IPS-11a (cell line): ENCODE results near the gene SLC1A6.
"Not testable (repeated sequence)": the region's sequence is repeated elsewhere in the genome, so short reads cannot be mapped to it uniquely, and the experiment has no call there.

Experiments
- H3K4me3 ChIP-seq: one replicate; pipeline ENCODE4 v1.5.1; 2013; ENCODE audit warnings: low read depth, low read length, control low read depth

Gene SLC1A6

DNA sequence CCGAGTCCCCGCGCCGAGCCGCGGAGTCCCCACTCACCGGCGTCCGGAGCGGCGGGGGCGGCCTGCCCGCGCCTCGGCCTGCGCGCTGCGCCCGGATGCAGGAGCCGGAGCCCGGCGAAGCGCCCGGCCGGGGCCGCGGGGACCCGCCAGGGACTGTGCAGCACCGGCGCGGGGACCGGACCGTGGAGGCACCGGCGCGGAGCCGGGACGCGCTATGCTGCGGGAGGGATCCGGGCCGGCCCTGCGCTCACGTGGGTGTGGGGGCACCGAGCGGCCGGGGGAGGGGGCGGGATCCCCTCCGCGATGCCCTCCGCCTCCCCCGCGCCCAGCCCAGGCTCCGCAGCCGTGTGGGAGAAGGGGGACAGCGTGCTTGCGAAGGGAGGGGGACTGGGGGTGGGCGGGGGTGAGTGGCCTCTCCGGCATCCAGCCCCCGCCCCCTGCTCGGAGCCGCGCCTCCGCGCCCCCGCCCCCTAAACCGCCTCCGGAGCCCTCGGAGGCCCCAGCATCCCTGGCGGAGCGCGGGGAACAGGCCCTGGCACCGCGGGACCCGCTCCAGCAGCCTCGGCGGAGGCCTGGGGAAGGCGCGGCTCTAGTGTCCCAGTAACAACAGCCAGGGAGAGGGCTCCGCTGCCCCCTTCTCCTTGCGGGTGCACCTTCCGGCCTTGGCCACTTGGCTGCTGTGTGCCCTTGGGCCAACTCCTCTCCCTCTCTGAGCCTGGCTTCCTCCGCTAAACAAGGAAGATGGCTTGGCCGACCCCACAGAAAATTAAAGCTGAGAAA, at the start of gene SLC1A6:
TSS of gene SLC1A6 (minus strand) at position 389 of the 780 bp plus-strand sequence. CDS start 6,954 bp downstream, outside the sequence.
- peak within 1 kb of the TSS; percentile 75 for H3K4me3 ChIP-seq

- no peak overlapping the region for H3K4me3 ChIP-seq
Observed at GRCh38 chr19:15028490-15028889, 48.8 kb upstream of the SLC1A6 start.

DNA sequence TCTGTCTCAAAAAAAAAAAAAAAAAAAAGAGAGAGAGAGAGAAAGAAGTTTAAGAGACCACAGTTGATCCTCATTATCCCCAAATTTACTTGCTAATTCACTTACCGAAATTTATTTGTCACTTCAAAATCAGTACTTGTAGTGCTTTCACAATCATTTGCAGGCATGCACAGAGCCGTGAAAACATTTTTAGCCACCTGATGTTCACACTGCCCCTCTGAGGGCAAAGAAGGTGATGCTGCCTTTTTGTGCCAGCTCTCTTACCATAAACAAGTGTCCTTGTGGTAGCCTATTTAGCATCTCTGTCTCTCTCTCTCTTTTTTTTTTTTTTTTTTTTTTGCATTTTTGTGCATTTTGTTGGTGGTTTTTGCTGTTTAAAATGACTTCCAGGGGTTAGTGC, 45.6 kb upstream of the SLC1A6 start:
- H3K4me3 ChIP-seq, result no peak overlapping the region

GRCh38 chr19:15022752-15023151, 43.1 kb upstream of the SLC1A6 start:
- H3K4me3 ChIP-seq, result no peak overlapping the region

DNA sequence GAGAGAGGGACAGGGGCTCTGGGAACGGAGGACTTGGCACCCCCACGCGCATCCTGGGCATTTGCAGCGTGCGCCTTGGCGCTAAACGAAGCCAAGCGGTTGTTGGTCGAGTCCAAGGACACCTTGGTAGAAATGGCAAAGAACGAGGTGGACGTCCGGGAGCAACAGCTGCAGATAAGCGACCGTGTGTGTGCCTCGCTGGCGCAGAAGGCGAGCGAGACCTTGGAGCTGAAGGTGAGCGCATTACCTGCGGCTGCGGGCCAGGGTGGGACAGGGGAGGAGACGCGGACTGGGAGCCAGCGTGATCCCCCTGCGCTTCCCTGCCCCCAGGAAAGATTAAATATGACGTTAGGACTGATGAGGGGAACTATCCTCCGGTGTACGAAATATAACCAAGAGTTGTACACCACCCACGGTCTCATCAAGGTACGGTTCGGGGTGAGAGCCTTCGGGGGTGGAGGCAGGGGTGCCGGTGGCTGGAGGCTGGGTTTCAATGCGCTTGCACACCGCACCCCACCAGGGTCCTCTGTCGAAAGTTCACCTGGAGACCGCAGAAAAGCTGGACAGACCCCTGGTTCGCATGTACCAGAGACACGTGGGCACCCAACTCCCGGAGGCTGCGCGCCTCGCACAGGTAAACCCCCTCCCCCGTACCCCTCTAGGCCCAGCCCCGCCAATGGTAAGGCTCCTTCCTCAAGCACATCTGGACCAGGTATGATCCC, 41.8 kb upstream of the SLC1A6 start:
- H3K4me3 ChIP-seq, result no peak overlapping the region

- H3K4me3 ChIP-seq, result not testable (repeated sequence)
Observed at GRCh38 chr19:15018836-15019235, 39.2 kb upstream of the SLC1A6 start.

DNA sequence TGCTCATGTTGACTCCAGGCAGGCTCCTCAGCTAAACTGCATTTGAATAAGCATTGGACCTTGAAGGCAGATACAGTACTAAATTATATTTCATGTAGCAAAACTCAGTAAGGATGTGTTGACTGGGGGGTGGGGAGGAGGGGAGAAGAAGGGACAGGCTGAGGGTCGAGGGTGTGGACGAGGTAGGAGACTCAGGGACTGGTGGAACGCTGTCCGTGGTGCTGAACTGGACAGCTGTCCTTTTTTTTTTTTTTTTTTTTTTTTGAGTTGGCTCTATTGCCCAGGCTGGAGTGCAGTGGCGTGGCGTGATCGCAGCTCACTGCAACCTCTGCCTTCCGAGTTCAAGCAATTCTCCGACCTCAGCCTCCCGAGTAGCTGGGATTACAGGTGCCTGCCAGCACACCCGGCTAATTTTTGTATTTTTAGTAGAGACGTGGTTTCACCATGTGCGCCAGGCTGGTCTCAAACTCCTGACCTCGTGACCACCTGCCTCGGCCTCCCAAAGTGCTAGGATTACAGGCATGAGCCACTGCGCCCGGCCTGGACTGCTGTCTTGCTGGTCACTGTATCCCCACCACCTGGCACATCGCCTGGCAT, 36.4 kb upstream of the SLC1A6 start:
- H3K4me3 ChIP-seq, result no peak overlapping the region

DNA sequence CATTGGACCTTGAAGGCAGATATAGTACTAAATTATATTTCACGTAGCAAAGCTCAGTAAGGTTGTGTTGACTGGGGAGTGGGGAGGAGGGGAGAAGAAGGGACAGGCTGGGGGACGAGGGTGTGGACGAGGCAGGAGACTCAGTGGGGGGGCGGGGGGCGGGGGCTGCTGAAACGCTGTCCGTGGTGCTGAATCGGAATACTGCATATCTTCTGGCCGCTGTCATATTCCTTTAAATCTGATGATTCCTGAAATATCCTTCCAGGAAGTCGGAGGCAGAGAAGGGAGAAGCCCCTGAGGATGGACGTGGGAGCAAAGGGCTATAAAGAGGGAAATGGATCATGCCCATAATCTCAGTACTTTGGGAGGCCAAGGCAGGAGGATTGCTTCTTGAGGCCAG, 34.9 kb upstream of the SLC1A6 start:
- no peak overlapping the region for H3K4me3 ChIP-seq

DNA sequence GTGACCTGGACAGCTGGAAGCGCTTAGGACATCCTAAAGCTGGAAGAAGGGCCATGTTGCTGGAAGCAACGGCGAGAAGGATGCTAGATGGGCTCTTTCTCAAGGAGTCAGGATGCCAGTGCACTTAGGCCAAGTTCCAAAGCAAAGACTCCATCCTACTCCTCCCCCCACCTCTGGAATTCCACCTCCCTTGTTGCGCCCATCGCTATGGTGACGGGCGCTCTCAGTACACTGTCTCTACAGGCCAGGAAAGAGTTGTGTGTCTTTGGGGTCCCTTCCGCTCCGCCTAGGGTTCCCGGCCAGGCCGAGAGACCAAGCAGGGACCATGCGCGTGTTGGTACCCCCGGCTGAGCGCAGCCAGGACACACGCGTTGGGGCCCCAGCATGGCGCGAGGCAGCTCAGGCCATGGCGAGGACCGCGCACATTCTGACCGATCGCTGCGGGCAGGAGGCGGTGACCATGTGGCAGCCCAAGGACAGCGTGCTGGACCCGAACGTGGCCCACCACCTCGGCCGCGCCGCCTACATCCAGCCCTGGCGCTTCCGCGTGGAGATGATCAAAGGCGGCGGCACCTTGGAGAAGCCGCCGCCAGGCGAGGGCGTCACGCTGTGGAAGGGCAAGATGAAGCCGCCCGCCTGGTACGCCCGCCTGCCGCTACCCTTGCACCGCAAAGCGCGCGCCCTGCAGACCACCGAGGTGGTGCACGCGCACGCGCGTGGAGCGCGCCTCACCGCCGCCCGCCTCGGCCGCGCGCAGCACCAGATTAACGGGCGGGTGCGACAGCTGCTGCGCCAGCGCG, 31.0 kb upstream of the SLC1A6 start:
- H3K4me3 ChIP-seq, result peak overlapping the region; percentile 31

DNA sequence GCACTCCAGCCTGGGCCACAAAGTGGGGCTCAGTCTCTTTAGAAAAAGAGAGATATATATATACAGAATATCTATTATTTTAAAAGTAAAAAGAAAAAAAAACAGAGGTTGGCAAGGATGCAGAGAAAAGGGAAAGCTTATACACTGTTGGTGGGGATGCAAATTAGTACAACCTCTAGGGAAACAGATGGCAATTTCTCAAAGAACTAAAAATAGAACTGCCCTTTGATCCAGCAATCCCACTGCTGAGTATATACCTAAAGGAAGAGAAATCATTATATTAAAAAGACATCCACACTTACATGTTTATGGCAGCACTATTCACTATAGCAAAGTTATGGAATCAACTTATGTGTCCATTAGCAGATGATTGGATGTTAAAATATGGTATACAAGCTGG, 28.6 kb upstream of the SLC1A6 start:
- no peak overlapping the region for H3K4me3 ChIP-seq

DNA sequence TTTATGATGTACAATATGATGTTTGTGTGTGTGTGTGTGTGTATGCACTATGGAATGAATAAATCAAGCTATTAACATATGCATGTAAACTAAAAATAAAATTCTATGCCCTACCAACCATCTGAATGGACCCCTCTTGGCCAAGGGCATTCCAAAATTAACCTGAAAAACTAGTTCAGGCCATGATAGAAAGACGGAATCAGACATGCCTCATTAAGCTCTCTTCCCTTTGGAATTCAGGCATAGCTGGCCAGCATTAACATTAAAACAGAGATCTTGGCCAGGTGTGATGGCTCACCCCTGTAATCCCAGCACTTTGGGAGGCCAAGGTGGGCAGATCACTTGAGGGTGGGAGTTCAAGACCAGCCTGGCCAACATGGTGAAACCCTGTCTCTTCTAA, 18.3 kb upstream of the SLC1A6 start:
- H3K4me3 ChIP-seq, result no peak overlapping the region

- no peak overlapping the region for H3K4me3 ChIP-seq
Observed at GRCh38 chr19:14992780-14993179, 13.1 kb upstream of the SLC1A6 start.

DNA sequence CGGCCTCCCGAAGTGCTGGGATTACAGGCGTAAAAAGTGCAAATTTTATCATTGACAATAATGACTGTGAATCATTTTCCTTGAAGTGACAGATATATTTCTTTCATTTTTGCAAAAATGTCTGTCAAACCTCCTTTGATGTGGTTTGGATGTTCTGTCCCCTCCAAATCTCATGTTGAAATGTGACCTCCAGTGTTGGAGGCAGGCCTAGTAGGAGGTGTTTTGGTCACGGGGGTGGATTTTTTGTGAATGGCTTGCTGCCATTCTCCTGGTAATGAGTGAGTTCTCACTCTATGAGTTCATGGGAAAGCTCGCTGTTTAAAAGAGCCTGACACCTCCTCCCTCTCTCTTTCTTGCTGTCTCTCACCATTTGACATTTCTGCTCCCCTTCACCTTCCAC, 5.5 kb upstream of the SLC1A6 start:
- no peak overlapping the region for H3K4me3 ChIP-seq

- peak overlapping the region; percentile 75 for H3K4me3 ChIP-seq
Observed at GRCh38 chr19:14978161-14978776, 1.4 kb downstream of the SLC1A6 start.

GRCh38 chr19:14977128-14977527, 2.5 kb downstream of the SLC1A6 start:
- H3K4me3 ChIP-seq, result no peak overlapping the region

DNA sequence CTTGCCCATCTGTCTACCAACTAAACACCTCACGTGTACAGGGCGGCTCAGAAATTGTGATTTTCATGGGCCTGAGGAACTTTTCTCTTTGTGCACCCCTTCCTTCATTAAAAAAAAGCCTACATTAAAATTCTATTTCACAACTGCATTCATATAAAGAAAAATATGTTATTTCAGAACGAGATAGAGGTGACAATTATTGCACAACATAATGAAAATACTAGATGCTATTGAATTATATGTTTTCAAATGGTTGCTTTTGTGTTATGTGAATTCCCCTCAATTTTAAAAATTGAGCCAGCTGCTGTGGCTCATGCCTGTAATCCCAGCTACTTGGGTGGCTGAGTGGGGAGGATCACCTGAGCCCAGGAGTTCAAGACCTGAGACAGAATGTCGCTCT, 5.2 kb downstream of the SLC1A6 start:
- H3K4me3 ChIP-seq, result no peak overlapping the region

GRCh38 chr19:14972676-14973075, 7.0 kb downstream of the SLC1A6 start:
- no peak overlapping the region for H3K4me3 ChIP-seq

- H3K4me3 ChIP-seq, result no peak overlapping the region
Observed at GRCh38 chr19:14971474-14971873, 8.2 kb downstream of the SLC1A6 start.

DNA sequence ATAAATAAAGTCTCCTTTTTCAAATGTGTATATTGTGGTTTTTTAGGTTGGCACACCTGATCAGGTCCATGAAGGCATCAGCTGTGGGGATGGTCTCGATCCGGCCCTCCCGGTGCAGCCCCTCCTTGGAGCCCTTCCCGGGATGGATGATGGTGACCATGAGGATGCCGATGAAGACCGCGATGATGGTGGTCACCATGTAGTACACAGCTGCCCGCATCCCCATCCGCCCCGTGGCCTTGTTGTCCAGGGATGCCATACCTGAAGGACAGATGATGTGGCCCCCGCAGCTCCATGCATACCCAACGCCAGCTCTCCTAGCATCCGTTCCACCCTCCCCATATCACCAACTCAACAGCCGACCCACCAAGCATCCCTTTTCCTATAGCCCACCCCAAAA, 11.4 kb downstream of the SLC1A6 start:
- no peak overlapping the region for H3K4me3 ChIP-seq

- no peak overlapping the region for H3K4me3 ChIP-seq
Observed at GRCh38 chr19:14961956-14962685, 17.5 kb downstream of the SLC1A6 start.
